Upper lobe of right lung (tissue), 1 donor: ENCODE data around the gene CNTNAP3. TPM values are rescaled to one million over a fixed set of nuclear protein-coding genes. Genes with fewer than 3 reads are reported as not detected.
A peak's percentile ranks its signal among the peaks of the same experiment; 100 is the strongest.
"Not testable (repeated sequence)": the region's sequence is repeated elsewhere in the genome, so short reads cannot be mapped to it uniquely, and the experiment has no call there.

Experiments
- ATAC-seq: fragments of 200-7000 bp; cut with Tn5 transposase; one replicate; pipeline ENCODE4 v1.9.1; 2020; ENCODE audit warnings: mild to moderate bottlenecking, moderate library complexity
- DNase-seq: peaks from one replicate; pipeline ENCODE4 v3.0.0-alpha.2; 2020
- H3K27ac ChIP-seq: fragments of 200-600 bp; one replicate; pipeline ENCODE4 v1.8.0; 2022
- H3K27me3 ChIP-seq: fragments of 200-600 bp; one replicate; pipeline ENCODE4 v1.8.0; 2022; ENCODE audit warnings: mild to moderate bottlenecking
- H3K36me3 ChIP-seq: fragments of 200-600 bp; one replicate; pipeline ENCODE4 v1.8.0; 2022
- H3K4me1 ChIP-seq: fragments of 200-600 bp; one replicate; pipeline ENCODE4 v1.8.0; 2022
- H3K4me3 ChIP-seq: fragments of 200-600 bp; one replicate; pipeline ENCODE4 v1.8.0; 2022; ENCODE audit warnings: mild to moderate bottlenecking
- H3K9me3 ChIP-seq: fragments of 200-600 bp; one replicate; pipeline ENCODE4 v1.8.0; 2022
- intact Hi-C: fragments of 100-400 bp; cut with DNase I; formaldehyde crosslinking; loops from one replicate; pipeline ENCODE4 v1.11.0; 2022
- total RNA-seq: library from RNA; stranded (reverse); fragmentation: NEBNext Ultra II Directional; extraction: Animal tissue kit (Norgen Biotek cat#: 25700); gene quantifications from one replicate; pipeline ENCODE4 v1.2.1, GENCODE V29; 2021
- TF ChIP-seq, protein P1 (sequence below): fragments of 200-600 bp; IDR thresholded peaks from one replicate; pipeline ENCODE4 v1.8.0; 2022; ENCODE audit warnings: antibody characterized with exemption
- donor health status: DM: no; HTN: yes; CAD: no; lungs with severe emphysema.

Gene CNTNAP3
- total RNA-seq, 1 donor from 2014 or later = 5.2 TPM

DNA sequence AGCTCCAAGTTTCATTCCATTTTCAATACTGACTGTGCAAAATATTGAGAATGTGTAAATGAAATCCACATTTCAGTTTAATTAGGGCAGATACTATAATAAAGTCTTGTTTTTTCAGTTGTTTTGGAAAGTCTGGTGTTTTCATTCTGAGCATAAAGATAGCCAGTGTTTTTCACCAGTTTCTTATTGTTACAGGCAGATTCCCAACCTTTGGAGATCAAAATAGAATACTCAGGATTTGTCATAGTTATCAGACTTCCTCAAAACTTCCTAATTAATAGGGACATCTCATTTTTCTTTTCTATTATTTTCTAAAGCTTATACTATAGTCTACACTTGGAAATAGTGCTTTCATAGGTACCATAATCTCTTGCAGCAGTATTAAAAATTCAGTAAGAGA, 176.2 kb downstream of the CNTNAP3 start:
- ATAC-seq, H3K4me1 ChIP-seq, H3K9me3 ChIP-seq, H3K4me3 ChIP-seq, intact Hi-C loops, H3K36me3 ChIP-seq, H3K27me3 ChIP-seq, H3K27ac ChIP-seq, DNase-seq: not testable (repeated sequence)

DNA sequence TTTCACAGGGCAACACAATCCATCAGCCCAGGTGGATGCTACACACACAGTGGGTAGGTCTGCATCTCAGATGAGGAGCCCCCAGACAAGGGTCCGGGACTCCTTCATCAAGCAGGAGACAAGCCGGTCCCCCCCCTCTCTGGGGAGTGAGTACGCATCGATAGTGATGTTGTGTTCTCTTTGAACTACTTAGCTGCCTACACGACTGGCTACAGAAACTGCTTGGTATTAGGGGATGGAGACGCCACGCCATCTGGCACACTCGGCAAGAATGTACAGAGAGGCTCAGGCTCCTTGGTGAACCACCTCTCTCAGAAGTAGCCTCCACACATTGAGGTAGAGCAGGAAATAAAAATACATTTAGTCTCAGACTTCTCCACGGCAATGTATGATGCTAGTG, 179.8 kb downstream of the CNTNAP3 start:
- no peaks in the 10 kb centered on the region for H3K36me3 ChIP-seq
- H3K27me3 ChIP-seq = no peaks in the 10 kb centered on the region
- no peaks in the 10 kb centered on the region for H3K9me3 ChIP-seq
- DNase-seq (no peak), ATAC-seq (no peak)
- intact Hi-C loops = no loop called here
- TF ChIP-seq, protein P1, sequence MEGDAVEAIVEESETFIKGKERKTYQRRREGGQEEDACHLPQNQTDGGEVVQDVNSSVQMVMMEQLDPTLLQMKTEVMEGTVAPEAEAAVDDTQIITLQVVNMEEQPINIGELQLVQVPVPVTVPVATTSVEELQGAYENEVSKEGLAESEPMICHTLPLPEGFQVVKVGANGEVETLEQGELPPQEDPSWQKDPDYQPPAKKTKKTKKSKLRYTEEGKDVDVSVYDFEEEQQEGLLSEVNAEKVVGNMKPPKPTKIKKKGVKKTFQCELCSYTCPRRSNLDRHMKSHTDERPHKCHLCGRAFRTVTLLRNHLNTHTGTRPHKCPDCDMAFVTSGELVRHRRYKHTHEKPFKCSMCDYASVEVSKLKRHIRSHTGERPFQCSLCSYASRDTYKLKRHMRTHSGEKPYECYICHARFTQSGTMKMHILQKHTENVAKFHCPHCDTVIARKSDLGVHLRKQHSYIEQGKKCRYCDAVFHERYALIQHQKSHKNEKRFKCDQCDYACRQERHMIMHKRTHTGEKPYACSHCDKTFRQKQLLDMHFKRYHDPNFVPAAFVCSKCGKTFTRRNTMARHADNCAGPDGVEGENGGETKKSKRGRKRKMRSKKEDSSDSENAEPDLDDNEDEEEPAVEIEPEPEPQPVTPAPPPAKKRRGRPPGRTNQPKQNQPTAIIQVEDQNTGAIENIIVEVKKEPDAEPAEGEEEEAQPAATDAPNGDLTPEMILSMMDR = no peak
- no peak overlapping the region for H3K27ac ChIP-seq
- no peaks in the 10 kb centered on the region for H3K4me1 ChIP-seq
- H3K4me3 ChIP-seq = no peak overlapping the region

DNA sequence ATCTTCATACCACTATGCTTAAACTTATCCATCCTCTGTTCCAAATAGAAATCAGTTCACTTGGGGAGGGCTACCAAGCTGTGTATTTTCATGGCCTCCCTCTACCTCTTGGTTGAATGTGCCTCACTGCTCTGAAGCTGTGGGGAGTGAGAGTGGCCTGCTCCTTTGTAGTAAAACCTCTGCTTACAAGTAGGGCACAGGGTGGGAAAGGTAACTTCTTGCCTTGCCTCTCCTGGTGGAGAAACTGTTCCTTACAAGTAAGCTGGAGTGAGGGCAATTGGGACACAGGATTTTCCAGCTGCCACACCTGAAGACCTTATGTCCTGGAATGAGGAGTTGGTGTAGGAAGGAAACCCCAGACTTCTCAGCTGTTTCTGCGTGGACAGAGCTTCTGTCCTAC, 190.8 kb downstream of the CNTNAP3 start:
- H3K4me1 ChIP-seq, DNase-seq, ATAC-seq, H3K4me3 ChIP-seq, H3K27me3 ChIP-seq, intact Hi-C loops, H3K27ac ChIP-seq, H3K36me3 ChIP-seq, H3K9me3 ChIP-seq: not testable (repeated sequence)

DNA sequence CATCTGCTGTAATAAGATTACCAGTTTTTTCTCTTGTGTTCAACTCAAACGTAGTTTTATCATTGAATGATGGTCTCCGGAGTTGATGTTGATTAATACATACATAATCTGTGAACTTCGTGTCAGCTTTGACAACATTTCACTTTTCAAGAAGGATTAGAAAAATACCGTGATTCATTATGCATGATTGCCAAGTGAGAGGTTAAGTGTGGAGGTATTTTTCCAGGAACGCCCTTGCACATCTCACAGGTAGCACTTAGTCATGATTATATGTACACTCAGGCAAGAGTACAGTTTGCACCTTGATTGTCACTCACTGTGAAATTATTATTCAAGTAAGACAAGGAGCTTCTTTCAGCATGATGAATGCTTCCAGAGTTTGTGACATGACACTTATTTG, 202.7 kb downstream of the CNTNAP3 start:
- intact Hi-C loops, DNase-seq, H3K27me3 ChIP-seq, H3K27ac ChIP-seq, H3K9me3 ChIP-seq, ATAC-seq, H3K4me3 ChIP-seq, H3K36me3 ChIP-seq, H3K4me1 ChIP-seq: not testable (repeated sequence)

DNA sequence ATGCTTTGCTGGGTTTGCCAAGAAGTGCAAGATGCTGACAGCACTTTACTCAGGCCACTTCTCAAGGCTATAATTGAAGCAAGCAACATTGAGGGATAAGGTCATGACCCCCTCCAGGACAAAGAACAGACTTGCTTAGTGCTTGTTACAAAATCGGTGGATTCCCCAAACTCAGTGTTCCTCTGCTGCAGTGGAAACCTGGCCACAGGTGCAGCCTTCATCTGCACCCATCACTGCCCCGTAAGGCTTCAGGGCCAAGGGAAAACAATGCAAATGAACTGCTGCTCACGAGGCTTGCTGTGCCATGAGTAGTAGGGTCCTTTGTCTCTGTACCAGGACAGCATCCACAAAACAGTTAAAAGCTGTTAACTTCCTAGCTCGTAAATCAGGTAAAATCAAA, 205.4 kb downstream of the CNTNAP3 start:
- H3K4me1 ChIP-seq, H3K36me3 ChIP-seq, H3K4me3 ChIP-seq, H3K27me3 ChIP-seq, H3K9me3 ChIP-seq, H3K27ac ChIP-seq, DNase-seq, intact Hi-C loops: not testable (repeated sequence)
- peak; percentile 17 for ATAC-seq

DNA sequence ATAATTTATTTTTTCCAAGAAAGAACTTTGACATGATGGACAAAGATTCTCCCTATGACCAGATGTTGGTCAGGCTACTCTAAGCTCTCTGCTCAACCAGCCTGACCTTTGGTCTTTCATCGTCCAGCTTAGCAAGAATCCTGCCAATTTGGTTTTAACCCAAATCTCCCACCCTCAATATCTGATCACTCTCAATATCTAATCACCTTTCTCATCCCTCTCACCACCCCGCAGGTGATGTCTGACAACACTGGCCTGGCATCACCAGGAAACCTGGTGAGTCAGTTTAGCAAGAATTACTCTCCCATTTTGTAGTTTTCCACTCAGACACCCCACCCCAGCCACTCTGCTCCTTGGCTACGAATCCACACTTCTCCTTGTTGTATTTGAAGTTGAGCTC, 207.9 kb downstream of the CNTNAP3 start:
- ATAC-seq, H3K27me3 ChIP-seq, H3K27ac ChIP-seq, H3K36me3 ChIP-seq, H3K4me1 ChIP-seq, H3K4me3 ChIP-seq, DNase-seq, intact Hi-C loops, H3K9me3 ChIP-seq: not testable (repeated sequence)

DNA sequence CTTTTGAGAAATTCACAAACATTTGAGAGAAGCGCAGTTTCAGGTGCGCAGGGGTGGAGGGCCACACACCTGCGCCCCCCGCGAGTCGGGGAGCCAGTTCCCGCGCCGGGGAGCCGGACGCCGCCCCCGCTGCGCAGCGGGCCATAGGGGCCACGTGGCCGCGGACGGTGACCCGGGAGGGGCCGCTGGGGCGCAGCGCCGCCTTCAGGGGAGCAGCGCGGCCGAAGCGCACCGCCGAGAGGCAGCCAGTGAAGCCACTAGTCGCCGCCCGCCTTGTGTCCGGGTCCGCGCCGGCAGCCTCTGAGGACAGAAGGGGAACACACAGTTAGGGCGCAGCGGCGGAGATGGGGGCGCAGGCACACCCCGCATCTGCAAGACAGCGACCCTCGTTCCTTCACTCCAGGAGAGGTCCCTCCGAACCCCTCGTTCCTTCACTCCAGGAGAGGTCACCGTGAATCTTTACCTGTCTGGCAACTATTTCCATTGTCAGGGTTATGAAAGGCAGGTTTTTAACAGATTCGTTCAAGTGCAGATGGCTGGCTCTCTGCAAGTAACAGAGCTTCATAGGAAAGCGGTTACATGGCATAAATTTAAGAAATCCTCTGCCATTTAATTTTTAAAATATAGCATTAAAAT, 209.2 kb downstream of the CNTNAP3 start:
- peak; percentile 91 for ATAC-seq
- intact Hi-C loops, H3K27ac ChIP-seq, H3K36me3 ChIP-seq, H3K4me3 ChIP-seq, H3K4me1 ChIP-seq, H3K9me3 ChIP-seq, H3K27me3 ChIP-seq: not testable (repeated sequence)
- DNase-seq = peak; percentile 68

DNA sequence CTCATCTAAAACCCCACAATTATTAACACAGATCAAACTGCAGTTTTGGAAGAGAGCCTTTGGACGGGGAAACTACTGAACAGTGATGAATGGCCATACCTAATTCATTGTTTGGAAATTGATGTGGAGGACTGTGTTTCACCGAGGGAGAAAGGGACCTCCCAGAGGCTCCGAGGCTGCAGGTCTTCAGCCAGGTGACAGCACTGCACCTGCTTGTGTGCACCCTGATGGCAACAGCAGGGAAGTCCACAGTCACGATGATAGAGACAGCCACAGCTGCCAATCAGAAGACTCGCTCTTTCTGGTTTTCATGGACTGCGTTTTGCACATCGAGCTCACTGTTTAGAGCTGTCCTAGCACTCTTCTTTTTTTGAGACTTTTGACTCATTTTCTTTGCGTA, 214.4 kb downstream of the CNTNAP3 start:
- intact Hi-C loops, H3K4me3 ChIP-seq, H3K27ac ChIP-seq, H3K27me3 ChIP-seq, H3K36me3 ChIP-seq, H3K4me1 ChIP-seq, DNase-seq, H3K9me3 ChIP-seq: not testable (repeated sequence)
- peak; percentile 46 for ATAC-seq

DNA sequence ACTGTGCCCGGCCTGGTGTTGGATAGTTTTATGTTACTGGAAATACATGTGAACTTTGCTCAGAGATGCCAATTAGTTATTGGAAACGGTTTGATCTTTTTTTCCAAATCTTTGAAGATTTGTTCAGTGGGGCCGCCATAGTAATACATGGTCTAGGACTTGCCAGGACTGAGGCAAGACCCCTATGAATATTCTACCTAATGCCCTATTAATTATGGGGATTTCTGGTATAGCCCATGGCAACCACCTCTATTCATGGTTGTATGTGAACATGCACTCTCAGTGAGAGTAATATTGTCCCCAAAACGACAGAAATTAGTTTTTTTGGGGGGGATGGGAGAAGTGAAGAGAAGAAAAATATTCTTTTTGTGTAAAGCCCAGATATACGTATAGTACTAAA, 220.3 kb downstream of the CNTNAP3 start:
- ATAC-seq = peak; percentile 39
- H3K9me3 ChIP-seq, DNase-seq, H3K36me3 ChIP-seq, H3K4me1 ChIP-seq, H3K27ac ChIP-seq, intact Hi-C loops, H3K4me3 ChIP-seq, H3K27me3 ChIP-seq: not testable (repeated sequence)

DNA sequence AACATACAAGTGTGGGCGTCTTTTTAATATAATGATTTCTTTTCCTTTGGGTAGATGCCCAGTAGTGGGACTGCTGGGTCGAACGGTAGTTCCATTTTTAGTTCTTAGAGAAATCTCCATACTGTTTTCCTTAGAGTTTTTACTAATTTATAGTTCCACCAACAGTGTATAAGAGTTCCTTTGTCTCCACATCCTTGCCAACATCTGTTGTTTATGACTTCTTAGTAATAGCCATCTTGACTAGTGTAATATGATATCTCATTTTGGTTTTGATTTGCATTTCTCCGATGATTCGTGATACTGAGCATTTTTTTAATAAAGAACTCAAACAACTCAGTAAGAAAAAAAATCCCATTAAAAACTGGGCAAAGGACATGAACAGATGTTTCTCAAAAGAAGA, 225.0 kb downstream of the CNTNAP3 start:
- H3K27ac ChIP-seq, H3K27me3 ChIP-seq, H3K36me3 ChIP-seq, H3K9me3 ChIP-seq, H3K4me1 ChIP-seq, ATAC-seq, DNase-seq, intact Hi-C loops, H3K4me3 ChIP-seq: not testable (repeated sequence)

DNA sequence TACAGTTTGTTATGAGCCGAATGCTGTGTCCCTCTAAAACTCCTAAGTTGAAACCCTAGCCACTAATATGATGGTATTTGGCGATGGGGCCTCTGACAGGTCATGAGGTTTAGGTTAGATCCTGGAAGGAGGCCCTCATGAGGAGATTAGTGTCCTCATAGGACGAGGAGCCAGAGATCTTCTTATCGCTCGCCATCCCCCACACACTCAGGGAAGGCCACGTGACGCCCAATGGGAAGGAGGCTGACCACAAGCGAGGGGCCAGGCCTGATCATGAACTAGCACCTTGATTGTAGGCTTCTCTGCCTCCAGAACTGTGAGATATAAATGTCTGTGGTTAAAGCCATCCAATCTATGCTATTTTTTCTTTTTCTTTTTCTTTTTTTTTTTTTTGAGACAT, 233.5 kb downstream of the CNTNAP3 start:
- intact Hi-C loops, H3K27me3 ChIP-seq, H3K27ac ChIP-seq, H3K36me3 ChIP-seq, H3K9me3 ChIP-seq, H3K4me1 ChIP-seq, H3K4me3 ChIP-seq, DNase-seq: not testable (repeated sequence)
- ATAC-seq = peak; percentile 49

DNA sequence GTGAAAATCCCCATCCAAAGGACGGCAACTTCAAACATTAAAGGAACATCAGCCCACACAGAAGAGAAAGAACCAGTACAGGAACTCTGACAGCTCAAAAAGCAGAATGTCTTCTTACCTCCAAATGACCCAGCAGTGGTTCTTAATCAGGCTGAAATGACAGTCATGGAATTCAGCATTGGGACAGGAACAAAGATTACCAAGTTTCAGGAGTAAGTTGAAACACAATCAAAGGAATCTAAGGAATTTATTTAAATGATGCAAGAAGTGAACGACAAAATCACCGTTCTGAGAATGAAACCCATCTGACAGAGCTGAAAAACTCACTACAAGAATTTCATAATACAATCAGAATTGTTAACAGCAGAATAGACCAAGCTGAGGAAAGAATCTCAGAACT, 241.1 kb downstream of the CNTNAP3 start:
- H3K9me3 ChIP-seq, H3K36me3 ChIP-seq, intact Hi-C loops, H3K4me1 ChIP-seq, DNase-seq, H3K27me3 ChIP-seq, H3K27ac ChIP-seq, H3K4me3 ChIP-seq, ATAC-seq: not testable (repeated sequence)

DNA sequence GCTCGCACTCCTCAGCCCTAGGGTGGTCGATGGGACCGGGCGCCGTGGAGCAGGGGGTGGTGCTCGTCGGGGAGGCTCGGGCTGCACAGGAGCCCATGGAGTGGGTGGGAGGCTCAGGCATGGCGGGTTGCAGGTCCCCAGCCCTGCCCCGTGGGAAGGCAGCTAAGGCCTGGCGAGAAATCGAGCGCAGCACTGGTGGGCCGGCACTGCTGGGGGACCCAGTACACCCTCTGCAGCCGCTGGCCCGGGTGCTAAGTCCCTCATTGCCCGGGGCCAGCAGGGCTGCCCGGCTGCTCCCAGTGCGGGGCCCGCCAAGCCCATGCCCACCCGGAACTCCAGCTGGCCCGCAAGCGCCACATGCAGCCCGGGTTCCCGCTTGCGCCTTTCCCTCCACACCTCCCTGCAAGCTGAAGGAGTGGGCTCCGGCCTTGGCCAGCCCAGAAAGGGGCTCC, 245.6 kb downstream of the CNTNAP3 start:
- DNase-seq = peak; percentile 64
- H3K4me1 ChIP-seq, intact Hi-C loops, H3K27me3 ChIP-seq, H3K36me3 ChIP-seq, H3K27ac ChIP-seq, ATAC-seq, H3K9me3 ChIP-seq, H3K4me3 ChIP-seq: not testable (repeated sequence)

DNA sequence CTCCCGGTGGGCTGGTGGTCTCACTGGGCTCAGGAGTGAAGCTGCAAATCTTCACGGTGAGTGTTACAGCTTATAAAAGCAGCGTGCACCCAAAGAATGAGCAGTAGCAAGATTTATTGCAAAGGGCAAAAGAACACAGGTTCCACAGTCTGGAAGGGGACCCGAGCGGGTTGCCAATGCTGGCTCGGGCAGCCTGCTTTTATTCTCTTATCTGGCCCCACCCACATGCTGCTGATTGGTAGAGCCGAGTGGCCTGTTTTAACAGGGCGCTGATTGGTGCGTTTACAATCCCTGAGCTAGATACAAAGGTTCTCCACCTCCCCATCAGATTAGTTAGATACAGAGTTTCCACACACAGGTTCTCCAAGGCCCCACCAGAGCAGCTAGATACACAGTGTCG, 246.2 kb downstream of the CNTNAP3 start:
- DNase-seq, intact Hi-C loops, ATAC-seq, H3K27ac ChIP-seq, H3K27me3 ChIP-seq, H3K36me3 ChIP-seq, H3K9me3 ChIP-seq, H3K4me1 ChIP-seq, H3K4me3 ChIP-seq: not testable (repeated sequence)
